HG03108 (cell line): ENCODE measurements around the gene FRAS1.
A peak's percentile ranks its signal among the peaks of the same experiment; 100 is the strongest.

Source experiments
- ATAC-seq: cut with Tn5 transposase; IDR thresholded peaks from one replicate; pipeline ENCODE4 v1.9.1; 2021; ENCODE audit warnings: moderate library complexity; ENCODE audit not compliant: unreplicated experiment

Gene FRAS1

GRCh38 chr4:78566834-78567499 lies 509.8 kb downstream of the FRAS1 start:
- peak; percentile 68 for ATAC-seq

DNA sequence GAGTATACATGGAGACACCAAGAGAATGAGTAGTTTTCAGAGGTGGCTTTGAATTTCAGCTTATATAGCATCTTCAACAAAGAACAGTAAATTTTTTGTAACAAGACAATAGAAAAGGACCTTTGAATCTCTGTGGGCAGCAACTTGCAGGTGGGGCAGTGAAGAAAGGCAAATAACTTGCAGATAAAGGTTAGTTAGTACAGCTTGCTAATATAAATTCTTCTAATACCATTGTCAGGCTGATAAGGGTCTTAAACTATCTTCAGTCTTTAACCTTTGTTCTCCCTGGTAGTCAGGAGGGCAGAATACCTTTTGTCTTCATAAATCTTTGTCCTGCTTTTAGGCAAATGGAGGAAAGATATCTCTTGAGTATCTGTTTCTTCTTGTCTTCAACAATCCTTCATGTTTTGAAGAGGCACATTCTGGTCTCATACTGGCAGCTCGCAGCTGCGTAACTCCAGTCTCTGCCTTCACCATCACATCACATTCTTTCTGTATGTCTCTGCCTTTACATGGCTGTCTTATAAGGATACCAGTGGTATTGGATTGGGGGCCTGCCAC lies 510.5 kb downstream of the FRAS1 start:
- no peak for ATAC-seq

GRCh38 chr4:78568640-78569305 lies 511.6 kb downstream of the FRAS1 start:
- ATAC-seq = peak; percentile 75

DNA sequence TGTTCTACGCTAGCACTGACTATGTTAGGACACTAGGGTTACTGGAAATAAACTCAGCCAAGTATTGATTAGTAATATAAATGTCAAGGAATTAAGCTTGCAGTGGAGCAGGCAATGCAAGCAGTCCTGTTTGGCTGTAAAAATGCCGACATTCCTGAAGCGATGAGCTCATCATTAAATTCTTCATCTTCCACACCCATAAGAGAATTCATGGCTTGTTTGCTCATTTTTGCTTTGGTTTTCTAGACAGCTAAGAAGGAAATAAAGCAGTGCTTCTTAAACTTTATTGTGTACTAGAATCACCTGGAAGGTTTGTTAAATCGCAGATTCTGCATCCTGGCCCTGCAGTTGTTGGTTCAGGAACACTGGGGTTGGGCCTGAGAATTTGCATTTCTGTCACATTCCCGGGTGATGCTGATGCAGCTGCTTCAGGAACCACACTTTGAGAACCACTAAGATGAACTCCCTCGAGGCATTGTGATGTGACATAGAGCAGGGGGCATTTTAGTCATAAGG lies 512.2 kb downstream of the FRAS1 start:
- no peak for ATAC-seq

- no peak for ATAC-seq
Observed at GRCh38 chr4:78570117-78570516, 513.0 kb downstream of the FRAS1 start.

DNA sequence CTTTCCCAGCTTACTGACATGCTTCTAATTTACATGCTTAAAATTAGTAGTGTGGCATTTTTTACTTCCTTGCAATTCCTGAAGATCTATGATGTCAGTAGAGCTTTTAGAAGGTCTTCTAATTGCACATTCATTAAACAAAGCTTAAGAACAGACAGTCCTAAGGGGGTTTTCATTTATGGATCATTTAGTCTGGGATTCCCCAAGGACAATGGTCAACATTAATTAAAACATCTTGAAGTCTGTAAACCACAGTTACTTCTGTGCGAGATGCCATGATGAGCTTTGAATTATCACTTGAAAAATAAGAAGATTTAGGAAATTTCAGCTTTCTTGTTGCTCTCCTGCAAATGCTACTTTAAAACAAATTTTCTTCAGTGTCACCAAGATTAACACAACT lies 514.7 kb downstream of the FRAS1 start:
- ATAC-seq = no peak

DNA sequence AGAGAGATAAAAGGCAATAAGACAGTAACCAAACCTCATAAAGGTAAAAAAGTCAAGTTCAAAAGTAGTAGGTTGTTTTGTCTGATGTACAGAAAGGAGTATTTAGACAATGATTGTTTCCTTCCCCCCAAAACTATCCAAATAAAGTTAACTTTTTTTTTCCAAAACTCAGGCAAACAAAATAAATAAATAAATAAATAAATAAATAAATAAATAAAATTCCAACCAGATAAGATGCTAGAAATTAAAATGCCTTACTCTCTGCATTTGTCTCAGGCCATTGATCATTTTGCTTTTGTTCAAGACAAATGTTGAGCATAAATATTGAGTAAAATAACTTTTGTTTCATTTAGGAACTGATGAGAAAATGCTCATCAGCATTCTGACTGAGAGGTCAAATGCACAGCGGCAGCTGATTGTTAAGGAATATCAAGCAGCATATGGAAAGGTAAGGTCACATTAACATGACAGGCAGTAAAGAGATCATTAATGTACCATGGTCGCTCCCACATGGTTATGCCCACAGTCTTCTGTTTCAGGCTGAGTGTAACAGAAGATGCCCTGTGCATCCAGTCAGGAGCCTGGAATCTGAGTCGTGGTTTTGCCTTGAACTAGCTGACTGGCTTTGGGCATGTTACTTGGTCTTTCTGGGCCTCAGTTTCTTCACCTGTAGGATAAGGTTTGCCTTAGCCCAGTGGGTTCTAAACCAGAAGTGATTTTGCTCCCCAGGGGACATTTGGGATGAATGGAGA lies 521.7 kb downstream of the FRAS1 start:
- no peak for ATAC-seq

GRCh38 chr4:78581618-78582017 lies 524.5 kb downstream of the FRAS1 start:
- no peak for ATAC-seq

DNA sequence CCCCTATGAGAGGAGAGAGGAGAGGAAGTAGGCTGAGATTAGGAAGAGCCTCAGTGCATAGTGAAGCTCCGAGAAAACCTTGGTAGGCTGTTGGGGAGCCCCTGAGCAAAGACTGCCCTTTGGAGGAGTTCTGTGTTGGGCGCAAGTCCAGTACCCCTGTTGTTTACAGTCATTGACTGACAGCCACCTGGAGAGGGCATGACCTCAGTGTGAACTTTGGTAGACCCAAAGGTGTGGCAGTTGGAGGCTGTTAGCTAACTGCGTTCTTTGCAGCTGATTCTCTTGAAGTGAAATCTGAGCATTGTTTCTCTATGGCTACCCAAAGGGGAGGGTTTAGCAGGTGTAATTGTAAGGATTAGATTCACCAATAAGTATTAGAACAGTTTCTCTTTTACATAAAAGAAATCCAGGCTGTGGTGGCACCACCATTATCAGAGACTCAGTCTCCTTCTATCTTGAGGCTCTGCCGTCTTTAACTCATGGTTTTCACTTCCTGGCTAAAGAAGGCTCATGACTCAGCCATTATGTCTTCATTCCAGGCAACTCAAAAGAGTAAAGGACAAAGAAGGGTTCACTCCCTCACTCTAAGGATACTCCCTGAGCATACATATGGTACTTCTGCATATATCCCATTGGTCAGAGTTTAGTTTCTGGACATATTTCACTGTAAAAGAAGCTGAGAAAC lies 527.9 kb downstream of the FRAS1 start:
- no peak for ATAC-seq

DNA sequence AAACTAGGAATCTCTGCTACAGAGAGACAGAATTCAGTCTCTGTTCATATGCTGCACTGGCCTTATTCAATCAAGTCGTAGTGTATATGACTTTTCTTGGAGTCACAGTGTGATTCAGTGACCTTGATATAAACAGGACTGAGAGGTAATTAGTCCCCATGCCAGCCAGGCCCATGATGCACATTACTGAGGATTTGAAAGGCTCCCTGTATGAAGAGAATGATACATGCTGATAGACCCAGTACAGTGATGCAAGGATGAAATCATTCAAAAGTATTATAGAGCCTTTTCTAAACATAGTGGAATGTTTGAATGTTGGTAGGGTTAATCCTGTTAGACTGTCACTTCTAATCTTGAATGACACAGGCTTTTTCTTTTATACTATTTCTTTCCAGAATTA lies 528.5 kb downstream of the FRAS1 start:
- ATAC-seq = no peak

- no peak for ATAC-seq
Observed at GRCh38 chr4:78588894-78589545, 531.9 kb downstream of the FRAS1 start.

DNA sequence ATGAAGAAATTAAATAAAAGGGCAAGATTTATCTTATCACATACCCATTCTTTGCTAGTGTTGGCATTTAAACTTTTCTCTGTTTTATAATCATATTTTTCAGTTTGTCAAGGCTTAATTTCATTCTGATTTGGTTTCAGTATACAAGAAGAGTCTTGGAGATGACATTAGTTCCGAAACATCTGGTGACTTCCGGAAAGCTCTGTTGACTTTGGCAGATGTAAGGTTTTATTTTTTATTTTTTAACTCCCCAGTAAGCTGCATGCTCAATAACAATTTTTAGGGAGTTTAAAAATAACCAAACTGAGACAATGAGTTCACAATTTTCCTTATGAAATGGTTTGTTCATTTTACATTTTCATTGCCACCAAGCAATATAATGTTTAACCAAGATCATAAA lies 534.3 kb downstream of the FRAS1 start:
- ATAC-seq = no peak

GRCh38 chr4:78592088-78592783 lies 535.1 kb downstream of the FRAS1 start:
- no peak for ATAC-seq
